Osteocyte (in vitro differentiated cells): ENCODE data around the gene FADS1. TPM values are rescaled to one million over a fixed set of nuclear protein-coding genes. Genes with fewer than 3 reads are reported as not detected.

ENCODE experiments used
- DNase-seq: peaks from one replicate; pipeline ENCODE4 v3.0.0; 2021; ENCODE audit warnings: mixed read lengths; ENCODE audit not compliant: unreplicated experiment; ENCODE audit errors: extremely low spot score
- H3K27ac Mint-ChIP-seq: one replicate; pipeline ENCODE4 v1.8.0; 2021; ENCODE audit warnings: mild to moderate bottlenecking, mixed read lengths; ENCODE audit not compliant: unreplicated experiment
- H3K27me3 Mint-ChIP-seq: one replicate; pipeline ENCODE4 v1.8.0; 2021; ENCODE audit warnings: mixed read lengths; ENCODE audit not compliant: unreplicated experiment
- H3K36me3 Mint-ChIP-seq: one replicate; pipeline ENCODE4 v1.8.0; 2021; ENCODE audit warnings: mixed read lengths; ENCODE audit not compliant: unreplicated experiment
- H3K4me1 Mint-ChIP-seq: one replicate; pipeline ENCODE4 v1.8.0; 2021; ENCODE audit warnings: mixed read lengths; ENCODE audit not compliant: unreplicated experiment
- H3K4me3 Mint-ChIP-seq: one replicate; pipeline ENCODE4 v1.8.0; 2021; ENCODE audit warnings: mild to moderate bottlenecking, moderate library complexity, mixed read lengths; ENCODE audit not compliant: unreplicated experiment
- H3K9me3 Mint-ChIP-seq: one replicate; pipeline ENCODE4 v1.8.0; 2021; ENCODE audit warnings: mixed read lengths; ENCODE audit not compliant: unreplicated experiment
- long read RNA-seq: library from polyadenylated mRNA; unstranded; transcript quantifications from one replicate; pipeline ENCODE4 v2.0.0, GENCODE V29; 2021
- total RNA-seq: library from RNA; stranded (reverse); gene quantifications from 2 replicates; pipeline ENCODE4 v1.2.1, GENCODE V29; 2021
- TF ChIP-seq, protein P1 (sequence below): fragments of 200-600 bp; sonication (generic); IDR thresholded peaks from 2 replicates; pipeline ENCODE4 v1.5.0; 2021; ENCODE audit warnings: antibody characterized with exemption, mild to moderate bottlenecking, moderate library complexity

Gene FADS1
- 73.1 and 76.0 TPM in 2 replicates for total RNA-seq
- long read RNA-seq, full-length matches to known transcripts, result 63 of 95 reads
- long read RNA-seq, partial matches to known transcripts, result 10 of 95 reads
- long read RNA-seq, other reads (novel, unspliced or antisense), result 22 of 95 reads

DNA sequence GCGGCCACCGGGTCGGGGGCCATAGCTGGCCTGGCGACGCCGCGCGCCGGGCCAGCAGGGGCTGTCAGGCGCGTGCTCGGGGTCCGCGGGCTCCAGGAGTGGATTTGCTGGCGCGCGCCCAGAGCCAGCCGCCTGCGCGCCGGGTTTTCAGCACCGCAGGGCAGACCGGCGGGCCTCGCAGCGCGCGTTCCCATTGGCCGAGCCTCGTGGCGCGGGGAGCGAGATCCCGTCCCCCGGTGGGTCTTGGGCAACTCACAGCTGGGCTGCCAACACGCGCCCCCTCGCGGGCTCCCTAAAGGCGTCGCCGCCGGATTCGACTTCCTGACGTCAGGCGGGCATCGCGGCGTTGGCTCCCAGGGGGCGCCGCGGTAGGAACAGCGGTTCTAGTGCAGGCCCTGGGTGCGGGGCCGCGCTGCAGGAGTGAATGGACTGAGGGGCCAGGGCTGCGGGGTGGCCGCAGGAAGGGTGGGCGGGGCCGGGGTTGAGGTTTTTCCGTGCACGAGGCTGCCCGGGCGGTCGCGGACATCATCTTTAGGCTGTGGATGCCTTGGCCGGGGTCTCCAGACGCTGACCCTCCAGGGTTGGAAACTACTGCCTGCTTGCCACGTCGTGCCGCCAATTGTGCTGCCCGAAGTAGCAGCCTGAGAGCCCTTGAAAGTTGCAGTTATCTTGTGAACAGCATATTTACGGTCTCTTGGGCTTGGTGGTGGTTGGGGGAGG lies at the start of gene FADS1:
FADS1 (minus strand) TSS at position 268 of the 720 bp plus-strand sequence; CDS start at position 194, 74 bp downstream.
- Mint-ChIP-seq H3K36me3 (peaks cover 4% of the 10 kb centered on the region), H3K27me3 (no peaks in the 10 kb centered on the region), H3K9me3 (no peaks in the 10 kb centered on the region), H3K4me3 (peak within 1 kb of the TSS; percentile 96), H3K4me1 (peaks cover 21% of the 10 kb centered on the region), H3K27ac (peak within 1 kb of the TSS; percentile 99)
- TF ChIP-seq, protein P1, sequence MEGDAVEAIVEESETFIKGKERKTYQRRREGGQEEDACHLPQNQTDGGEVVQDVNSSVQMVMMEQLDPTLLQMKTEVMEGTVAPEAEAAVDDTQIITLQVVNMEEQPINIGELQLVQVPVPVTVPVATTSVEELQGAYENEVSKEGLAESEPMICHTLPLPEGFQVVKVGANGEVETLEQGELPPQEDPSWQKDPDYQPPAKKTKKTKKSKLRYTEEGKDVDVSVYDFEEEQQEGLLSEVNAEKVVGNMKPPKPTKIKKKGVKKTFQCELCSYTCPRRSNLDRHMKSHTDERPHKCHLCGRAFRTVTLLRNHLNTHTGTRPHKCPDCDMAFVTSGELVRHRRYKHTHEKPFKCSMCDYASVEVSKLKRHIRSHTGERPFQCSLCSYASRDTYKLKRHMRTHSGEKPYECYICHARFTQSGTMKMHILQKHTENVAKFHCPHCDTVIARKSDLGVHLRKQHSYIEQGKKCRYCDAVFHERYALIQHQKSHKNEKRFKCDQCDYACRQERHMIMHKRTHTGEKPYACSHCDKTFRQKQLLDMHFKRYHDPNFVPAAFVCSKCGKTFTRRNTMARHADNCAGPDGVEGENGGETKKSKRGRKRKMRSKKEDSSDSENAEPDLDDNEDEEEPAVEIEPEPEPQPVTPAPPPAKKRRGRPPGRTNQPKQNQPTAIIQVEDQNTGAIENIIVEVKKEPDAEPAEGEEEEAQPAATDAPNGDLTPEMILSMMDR, result peak; percentile 70
- DNase-seq, result peak; percentile 98

DNA sequence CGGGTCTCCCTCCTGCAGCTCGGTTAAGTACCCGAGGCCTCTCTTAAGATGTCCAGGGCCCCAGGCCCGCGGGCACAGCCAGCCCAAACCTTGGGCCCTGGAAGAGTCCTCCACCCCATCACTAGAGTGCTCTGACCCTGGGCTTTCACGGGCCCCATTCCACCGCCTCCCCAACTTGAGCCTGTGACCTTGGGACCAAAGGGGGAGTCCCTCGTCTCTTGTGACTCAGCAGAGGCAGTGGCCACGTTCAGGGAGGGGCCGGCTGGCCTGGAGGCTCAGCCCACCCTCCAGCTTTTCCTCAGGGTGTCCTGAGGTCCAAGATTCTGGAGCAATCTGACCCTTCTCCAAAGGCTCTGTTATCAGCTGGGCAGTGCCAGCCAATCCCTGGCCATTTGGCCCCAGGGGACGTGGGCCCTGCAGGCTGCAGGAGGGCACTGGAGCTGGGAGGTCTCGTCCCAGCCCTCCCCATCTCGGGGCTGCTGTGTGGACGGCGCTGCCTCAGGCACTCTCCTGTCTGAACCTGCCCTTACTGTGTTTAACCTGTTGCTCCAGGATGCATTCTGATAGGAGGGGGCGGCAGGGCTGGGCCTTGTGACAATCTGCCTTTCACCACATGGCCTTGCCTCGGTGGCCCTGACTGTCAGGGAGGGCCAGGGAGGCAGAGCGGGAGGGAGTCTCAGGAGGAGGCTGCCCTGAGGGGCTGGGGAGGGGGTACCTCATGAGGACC lies 49.6 kb upstream of the FADS1 start:
- H3K27ac Mint-ChIP-seq, result no peak overlapping the region

DNA sequence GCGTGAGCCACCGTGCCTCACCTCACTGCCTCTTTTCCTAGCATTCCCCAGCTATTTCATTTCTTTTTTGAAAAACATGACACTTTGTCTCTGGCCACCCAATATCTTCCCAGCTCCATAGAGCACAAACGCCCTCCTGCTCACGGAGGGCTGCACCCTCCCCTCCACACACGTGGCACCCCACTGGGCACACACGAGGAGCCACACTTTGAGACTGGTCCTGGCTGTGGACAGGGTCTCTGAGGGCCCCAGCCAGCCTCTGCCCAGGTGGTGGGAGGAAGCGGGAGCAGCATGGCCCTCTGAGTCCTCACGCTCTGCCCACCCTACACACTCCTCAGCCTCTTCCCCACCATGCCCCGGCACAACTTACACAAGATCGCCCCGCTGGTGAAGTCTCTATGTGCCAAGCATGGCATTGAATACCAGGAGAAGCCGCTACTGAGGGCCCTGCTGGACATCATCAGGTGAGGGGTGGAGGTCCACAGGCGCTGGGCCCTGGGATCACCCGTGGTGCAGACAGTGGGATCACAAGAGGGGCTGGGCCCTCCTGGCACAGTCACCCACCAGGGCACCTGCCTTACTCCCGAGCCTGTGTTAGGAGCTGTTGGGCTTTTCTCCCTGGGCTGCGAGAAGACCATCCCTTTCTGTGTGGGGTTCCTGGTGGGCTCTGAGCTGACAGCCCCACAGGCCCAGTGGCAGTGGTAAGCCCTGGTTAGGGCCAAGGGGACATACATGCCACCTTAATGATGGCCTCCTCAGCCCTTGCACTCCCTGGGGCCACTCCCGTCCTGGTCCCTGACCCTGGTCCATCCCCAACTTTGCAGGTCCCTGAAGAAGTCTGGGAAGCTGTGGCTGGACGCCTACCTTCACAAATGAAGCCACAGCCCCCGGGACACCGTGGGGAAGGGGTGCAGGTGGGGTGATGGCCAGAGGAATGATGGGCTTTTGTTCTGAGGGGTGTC lies 48.3 kb upstream of the FADS1 start:
- no peak overlapping the region for H3K4me3 Mint-ChIP-seq
- H3K27ac Mint-ChIP-seq, result no peak overlapping the region
- TF ChIP-seq, protein P1, result no peak
- no peaks in the 10 kb centered on the region for H3K27me3 Mint-ChIP-seq
- H3K4me1 Mint-ChIP-seq, result peaks cover 5% of the 10 kb centered on the region
- no peaks in the 10 kb centered on the region for H3K9me3 Mint-ChIP-seq
- H3K36me3 Mint-ChIP-seq, result peaks cover 14% of the 10 kb centered on the region
- DNase-seq, result peak; percentile 80

More for the DNA sequence above, 49.6 kb upstream of the FADS1 start:
- H3K9me3 Mint-ChIP-seq, result no peaks in the 10 kb centered on the region
- TF ChIP-seq, protein P1, result no peak
- peaks cover 16% of the 10 kb centered on the region for H3K4me1 Mint-ChIP-seq
- H3K36me3 Mint-ChIP-seq, result peaks cover 11% of the 10 kb centered on the region
- H3K27me3 Mint-ChIP-seq, result no peaks in the 10 kb centered on the region
- peak; percentile 77 for DNase-seq
- H3K4me3 Mint-ChIP-seq, result no peak overlapping the region

DNA sequence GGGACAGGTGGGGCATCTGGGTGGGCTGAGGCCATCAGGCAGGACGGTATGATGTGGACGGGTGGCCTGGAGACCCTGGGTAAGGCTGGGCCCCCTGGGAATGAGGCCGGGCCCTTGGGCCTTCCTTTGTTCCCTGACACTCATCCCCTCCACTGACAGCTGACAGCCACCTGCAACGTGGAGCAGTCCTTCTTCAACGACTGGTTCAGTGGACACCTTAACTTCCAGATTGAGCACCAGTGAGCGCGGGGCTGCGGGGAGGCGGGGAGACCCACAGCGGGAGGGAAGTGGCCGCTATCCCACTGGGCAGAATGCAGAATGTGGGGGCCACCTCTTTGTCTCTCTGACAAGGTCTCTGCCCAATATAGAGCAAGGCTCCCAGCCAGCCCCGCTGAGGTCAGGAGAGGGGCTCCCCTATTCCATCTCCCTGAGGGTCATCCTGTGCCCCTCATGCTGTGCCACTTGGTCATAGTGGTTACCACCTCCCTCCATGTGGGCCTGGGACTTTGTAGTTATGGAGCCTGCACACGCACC lies 46.8 kb upstream of the FADS1 start:
- Mint-ChIP-seq H3K4me1 (no peaks in the 10 kb centered on the region), H3K9me3 (no peaks in the 10 kb centered on the region), H3K27me3 (no peaks in the 10 kb centered on the region), H3K4me3 (no peak overlapping the region), H3K27ac (no peak overlapping the region), H3K36me3 (peaks cover 28% of the 10 kb centered on the region)
- DNase-seq, result no peak
- TF ChIP-seq, protein P1, result no peak
